Measurements from ENCODE around the gene ARL15.

DNA sequence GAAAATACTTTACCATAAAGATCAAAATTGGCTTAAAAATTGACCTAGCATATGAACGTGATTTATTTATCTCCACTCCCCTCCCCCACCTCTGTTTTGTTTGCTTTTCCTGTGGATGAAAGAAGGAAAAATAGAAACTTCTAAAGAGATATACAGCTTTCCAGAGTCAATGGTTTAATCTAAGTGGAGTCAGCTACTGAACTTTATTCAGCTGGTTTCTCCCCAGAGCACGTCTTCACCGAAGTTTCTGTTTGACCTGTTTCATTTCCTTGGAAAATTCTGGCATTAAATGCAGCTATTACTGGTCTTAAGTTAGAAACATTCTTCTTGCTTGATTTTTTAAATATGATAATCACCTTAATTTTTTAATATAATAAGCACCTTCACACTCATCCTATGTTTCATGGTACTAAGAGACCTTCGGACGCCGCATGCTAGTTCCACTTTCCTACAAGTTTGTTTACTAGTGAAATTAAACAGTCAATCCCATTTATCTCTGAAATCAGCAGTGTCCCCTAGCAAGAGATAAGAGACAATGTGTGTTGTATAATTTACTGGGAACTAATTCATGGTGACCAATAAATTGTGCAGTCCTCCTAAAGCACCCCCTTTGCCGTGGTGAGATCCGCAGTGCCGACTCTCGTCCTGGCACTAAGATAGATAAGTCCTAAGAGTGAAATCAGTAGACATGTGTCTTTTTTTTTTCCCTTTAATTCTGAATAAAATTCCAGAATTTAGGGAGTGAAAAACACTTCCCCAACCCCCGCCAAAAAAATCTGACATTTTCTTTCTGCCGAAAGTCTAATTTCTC lies 89.9 kb downstream of the ARL15 start:
- TF ChIP-seq, protein P1, sequence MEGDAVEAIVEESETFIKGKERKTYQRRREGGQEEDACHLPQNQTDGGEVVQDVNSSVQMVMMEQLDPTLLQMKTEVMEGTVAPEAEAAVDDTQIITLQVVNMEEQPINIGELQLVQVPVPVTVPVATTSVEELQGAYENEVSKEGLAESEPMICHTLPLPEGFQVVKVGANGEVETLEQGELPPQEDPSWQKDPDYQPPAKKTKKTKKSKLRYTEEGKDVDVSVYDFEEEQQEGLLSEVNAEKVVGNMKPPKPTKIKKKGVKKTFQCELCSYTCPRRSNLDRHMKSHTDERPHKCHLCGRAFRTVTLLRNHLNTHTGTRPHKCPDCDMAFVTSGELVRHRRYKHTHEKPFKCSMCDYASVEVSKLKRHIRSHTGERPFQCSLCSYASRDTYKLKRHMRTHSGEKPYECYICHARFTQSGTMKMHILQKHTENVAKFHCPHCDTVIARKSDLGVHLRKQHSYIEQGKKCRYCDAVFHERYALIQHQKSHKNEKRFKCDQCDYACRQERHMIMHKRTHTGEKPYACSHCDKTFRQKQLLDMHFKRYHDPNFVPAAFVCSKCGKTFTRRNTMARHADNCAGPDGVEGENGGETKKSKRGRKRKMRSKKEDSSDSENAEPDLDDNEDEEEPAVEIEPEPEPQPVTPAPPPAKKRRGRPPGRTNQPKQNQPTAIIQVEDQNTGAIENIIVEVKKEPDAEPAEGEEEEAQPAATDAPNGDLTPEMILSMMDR (conservative IDR thresholded peaks at IDR 0.05; ENCODE audit: low read depth, low read length) = no peak
- no peak for TF ChIP-seq EZH2 (IDR thresholded peaks at IDR 0.05; ENCODE audit: borderline replicate concordance, low read depth, low read length, poor library complexity, severe bottlenecking)
